A673 (cell line): ENCODE results near the gene CELF4. TPM values are rescaled to one million over a fixed set of nuclear protein-coding genes. Genes with fewer than 3 reads are reported as not detected.

ENCODE experiments used
- BruUV-seq: library from RNA; stranded (reverse); fragments of 400-500 nt; replicated peaks from 2 replicates; lab custom pipeline; 2021; lab: Mats Ljungman, UMichigan
- CTCF ChIA-PET: fragments of 300-600 bp; sonication (Branson Sonifier 250); formaldehyde crosslinking; loops from one replicate; lab custom pipeline; 2022; ENCODE audit warnings: antibody characterized with exemption; lab: Charles Lee
- POLR2A ChIA-PET: fragments of 300-600 bp; sonication (Branson Sonifier 250); formaldehyde crosslinking; loops from one replicate; lab custom pipeline; 2022; ENCODE audit warnings: antibody characterized with exemption; ENCODE audit not compliant: low non-redundant PET; lab: Charles Lee
- DNase-seq: peaks from one replicate; pipeline ENCODE4 v3.0.0-alpha.2; 2015; ENCODE audit warnings: low spot score
- H3K27ac ChIP-seq: fragments of 200-600 bp; sonication (generic); 2 replicates; pipeline ENCODE4 v1.5.1; 2016; ENCODE audit warnings: mixed run types, low read depth, mild to moderate bottlenecking, mixed read lengths, antibody characterized with exemption, low read length; ENCODE audit not compliant: poor library complexity, severe bottlenecking
- H3K27me3 ChIP-seq: fragments of 200-600 bp; sonication (generic); replicated peaks from 2 replicates; pipeline ENCODE4 v1.6.1; 2017; ENCODE audit warnings: mixed run types, low read depth, mild to moderate bottlenecking, mixed read lengths, antibody characterized with exemption, low read length; ENCODE audit not compliant: insufficient read depth, poor library complexity
- H3K36me3 ChIP-seq: fragments of 200-600 bp; sonication (generic); 2 replicates; pipeline ENCODE4 v1.6.1; 2016; ENCODE audit warnings: mixed run types, mild to moderate bottlenecking, mixed read lengths, antibody characterized with exemption, low read length; ENCODE audit not compliant: insufficient read depth, poor library complexity, severe bottlenecking
- H3K4me1 ChIP-seq: fragments of 200-600 bp; sonication (generic); 2 replicates; pipeline ENCODE4 v1.6.1; 2017; ENCODE audit warnings: mixed run types, mild to moderate bottlenecking, mixed read lengths, antibody characterized with exemption, low read length; ENCODE audit not compliant: insufficient read depth, poor library complexity, severe bottlenecking
- H3K4me3 ChIP-seq: fragments of 200-600 bp; sonication (generic); 2 replicates; pipeline ENCODE4 v1.5.1; 2016; ENCODE audit warnings: low read depth, mixed run types, mild to moderate bottlenecking, mixed read lengths, low read length; ENCODE audit not compliant: poor library complexity, severe bottlenecking
- H3K9me3 ChIP-seq: fragments of 200-600 bp; sonication (generic); 2 replicates; pipeline ENCODE4 v1.6.1; 2016; ENCODE audit warnings: mixed run types, low read depth, mild to moderate bottlenecking, mixed read lengths, antibody characterized with exemption, low read length; ENCODE audit not compliant: poor library complexity, severe bottlenecking
- CTCF ChIP-seq: fragments of 300-800, 200-600 bp; sonication (generic); conservative IDR thresholded peaks from 2 replicates; pipeline ENCODE4 v1.5.1; 2017; ENCODE audit warnings: low read depth, mild to moderate bottlenecking, antibody characterized with exemption, low read length, moderate library complexity, mixed read lengths
- EZH2 ChIP-seq: fragments of 200-600 bp; sonication (generic); IDR thresholded peaks from 2 replicates; pipeline ENCODE4 v1.6.1; 2017; ENCODE audit warnings: borderline replicate concordance, low read depth, mild to moderate bottlenecking, mixed read lengths, antibody characterized with exemption, low read length; ENCODE audit not compliant: poor library complexity, severe bottlenecking
- intact Hi-C: fragments of 100-400 bp; cut with micrococcal nuclease; formaldehyde crosslinking; loops from one replicate; pipeline ENCODE4 v1.10.0; 2022; ENCODE audit not compliant: unreplicated experiment
- total RNA-seq: library from RNA; stranded (reverse); gene quantifications from 2 replicates; pipeline ENCODE4 v1.2.3, GENCODE V29; 2021

Gene CELF4
- total RNA-seq, 1 experiment from 2014 or later, result not detected

- TF ChIP-seq CTCF (no peak), EZH2 (no peak)
- Histone ChIP-seq H3K4me3 (no peak overlapping the region), H3K9me3 (no peaks in the 10 kb centered on the region), H3K36me3 (no peaks in the 10 kb centered on the region), H3K27me3 (peaks cover 8% of the 10 kb centered on the region), H3K4me1 (no peaks in the 10 kb centered on the region), H3K27ac (no peak overlapping the region)
- no TSS peak for BruUV-seq
- intact Hi-C loops, result no loop called here
- CTCF ChIA-PET, result no interaction called here
- DNase-seq, result no peak
- POLR2A ChIA-PET, result no interaction called here
Measured at GRCh38 chr18:37434161-37434860, 131.3 kb downstream of the CELF4 start.

- ChIA-PET POLR2A (no interaction called here), CTCF (no interaction called here)
- DNase-seq, result no peak
- H3K27ac ChIP-seq, result no peak overlapping the region
- H3K4me3 ChIP-seq, result no peak overlapping the region
- intact Hi-C loops, result no loop called here
- H3K9me3 ChIP-seq, result no peaks in the 10 kb centered on the region
- no peaks in the 10 kb centered on the region for H3K36me3 ChIP-seq
- TF ChIP-seq CTCF (no peak), EZH2 (no peak)
- H3K27me3 ChIP-seq, result peaks cover 8% of the 10 kb centered on the region
- no TSS peak for BruUV-seq
- no peaks in the 10 kb centered on the region for H3K4me1 ChIP-seq
Measured at GRCh38 chr18:37432436-37433195, 133.0 kb downstream of the CELF4 start.

- H3K27me3 ChIP-seq, result peaks cover under 1% of the 10 kb centered on the region
- no peaks in the 10 kb centered on the region for H3K36me3 ChIP-seq
- no TSS peak for BruUV-seq
- no peak overlapping the region for H3K4me3 ChIP-seq
- H3K27ac ChIP-seq, result no peak overlapping the region
- DNase-seq, result no peak
- no peak for TF ChIP-seq EZH2
- TF ChIP-seq CTCF, result no peak
- no peaks in the 10 kb centered on the region for H3K4me1 ChIP-seq
- H3K9me3 ChIP-seq, result no peaks in the 10 kb centered on the region
- ChIA-PET CTCF (no interaction called here), POLR2A (no interaction called here)
- intact Hi-C loops, result no loop called here
Measured at GRCh38 chr18:37430357-37431076, 135.1 kb downstream of the CELF4 start.
